GM18498 (cell line): ENCODE results near the gene SPNS3.

Experiments
- ATAC-seq: cut with Tn5 transposase; IDR thresholded peaks from one replicate; pipeline ENCODE4 v1.9.1; 2021; ENCODE audit warnings: mild to moderate bottlenecking, moderate library complexity; ENCODE audit not compliant: unreplicated experiment

Gene SPNS3, protein sequence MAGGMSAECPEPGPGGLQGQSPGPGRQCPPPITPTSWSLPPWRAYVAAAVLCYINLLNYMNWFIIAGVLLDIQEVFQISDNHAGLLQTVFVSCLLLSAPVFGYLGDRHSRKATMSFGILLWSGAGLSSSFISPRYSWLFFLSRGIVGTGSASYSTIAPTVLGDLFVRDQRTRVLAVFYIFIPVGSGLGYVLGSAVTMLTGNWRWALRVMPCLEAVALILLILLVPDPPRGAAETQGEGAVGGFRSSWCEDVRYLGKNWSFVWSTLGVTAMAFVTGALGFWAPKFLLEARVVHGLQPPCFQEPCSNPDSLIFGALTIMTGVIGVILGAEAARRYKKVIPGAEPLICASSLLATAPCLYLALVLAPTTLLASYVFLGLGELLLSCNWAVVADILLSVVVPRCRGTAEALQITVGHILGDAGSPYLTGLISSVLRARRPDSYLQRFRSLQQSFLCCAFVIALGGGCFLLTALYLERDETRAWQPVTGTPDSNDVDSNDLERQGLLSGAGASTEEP

GRCh38 chr17:4433515-4434031 lies at the start of gene SPNS3:
SPNS3 (plus strand) TSS chr17:4433940; CDS start chr17:4433968, 28 bp downstream.
- no peak for ATAC-seq

GRCh38 chr17:4386406-4386805 lies 47.3 kb upstream of the SPNS3 start:
- no peak for ATAC-seq

DNA sequence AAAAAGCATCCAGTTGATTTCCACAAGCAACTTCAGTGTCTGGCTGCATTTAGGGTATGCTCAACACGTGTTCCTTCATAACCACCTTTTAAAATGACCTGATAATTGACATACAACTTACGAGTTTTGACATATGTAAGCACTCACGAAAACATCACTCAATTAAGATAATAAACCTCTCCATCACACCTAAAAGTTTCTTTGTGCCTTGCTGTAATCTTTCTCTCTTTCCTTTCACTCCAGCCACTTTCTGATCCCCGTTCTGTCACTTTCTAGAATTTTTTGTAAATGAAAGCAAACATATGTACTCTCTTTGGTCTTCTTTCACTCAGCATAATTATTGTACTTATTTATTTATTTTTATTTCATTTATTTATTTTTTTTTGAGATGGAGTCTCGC lies 46.6 kb upstream of the SPNS3 start:
- ATAC-seq = no peak

DNA sequence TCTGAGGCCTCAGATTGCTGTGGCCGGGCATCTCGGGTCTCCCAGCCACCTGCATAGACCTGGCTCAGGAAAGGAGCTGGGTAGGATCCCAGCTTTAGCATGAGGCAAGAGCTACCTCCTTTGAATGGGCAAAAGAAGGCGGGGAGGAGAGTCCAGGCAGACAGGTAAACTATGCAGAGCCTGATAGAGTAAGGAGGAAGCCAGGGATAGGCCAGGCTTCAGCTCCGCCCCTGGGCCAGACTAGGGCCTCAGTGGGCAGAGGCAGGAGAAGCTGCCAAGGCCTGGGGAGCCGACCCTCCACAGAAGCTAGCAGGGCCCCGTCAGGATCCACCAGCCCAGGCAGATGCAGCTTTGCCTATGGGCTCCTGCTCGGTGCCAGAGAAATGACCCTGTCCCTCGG lies 44.7 kb upstream of the SPNS3 start:
- ATAC-seq = no peak

GRCh38 chr17:4393806-4394205 lies 39.9 kb upstream of the SPNS3 start:
- ATAC-seq = no peak

- ATAC-seq = no peak
These were observed 39.3 kb upstream of the SPNS3 start for GRCh38 chr17:4394208-4395110.

GRCh38 chr17:4395111-4395478 lies 38.6 kb upstream of the SPNS3 start:
- no peak for ATAC-seq

- no peak for ATAC-seq
These were observed 35.9 kb upstream of the SPNS3 start for GRCh38 chr17:4397840-4398239.

DNA sequence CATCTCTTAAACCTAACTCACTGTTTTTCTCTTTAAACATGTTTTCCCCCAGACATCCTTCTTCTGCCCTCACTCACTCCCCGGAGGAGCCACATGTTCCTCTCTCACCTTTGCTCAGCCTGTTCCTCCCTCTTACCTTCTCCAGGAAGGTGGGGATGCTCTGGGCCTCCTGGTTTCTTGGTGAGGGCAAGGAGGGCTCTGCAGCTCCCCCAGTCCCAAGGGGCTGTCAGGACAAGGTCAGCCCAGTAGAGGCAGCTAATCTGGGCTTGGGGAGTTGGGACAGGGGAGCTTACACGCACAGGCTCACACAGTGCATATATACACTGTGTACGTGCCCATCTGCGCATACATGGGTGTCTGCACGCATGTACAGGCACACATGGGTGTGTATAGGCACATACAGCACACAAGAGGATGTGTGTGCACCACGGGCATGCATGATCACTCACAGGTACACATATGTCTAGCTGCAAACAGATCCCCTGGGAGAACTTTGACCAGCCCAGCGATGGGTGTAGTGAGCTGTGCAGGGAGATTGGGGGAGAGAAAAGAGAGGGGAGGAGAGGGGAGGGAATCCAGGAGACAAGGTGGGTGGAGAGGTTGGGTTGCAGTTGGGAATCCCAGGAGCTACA lies 28.6 kb upstream of the SPNS3 start:
- no peak for ATAC-seq

DNA sequence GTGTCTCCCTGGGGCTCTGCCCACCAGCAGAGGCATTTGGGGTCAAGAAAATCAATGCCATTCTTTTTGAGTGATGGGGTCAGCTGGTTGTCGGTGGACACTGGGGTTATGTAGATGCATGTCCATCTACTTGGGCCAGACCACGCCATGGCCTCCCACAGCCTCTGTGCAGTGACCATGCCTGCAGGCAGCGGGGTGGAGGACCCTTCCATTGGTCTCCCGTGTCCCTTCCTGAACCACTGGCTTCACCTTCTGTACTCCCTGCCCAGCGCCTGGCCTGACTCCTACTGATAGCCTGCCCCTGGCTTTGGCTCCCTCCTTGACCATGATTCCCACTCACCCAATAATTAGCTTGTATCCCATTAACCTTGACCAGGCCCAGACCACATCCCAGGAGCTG lies 28.0 kb upstream of the SPNS3 start:
- no peak for ATAC-seq

DNA sequence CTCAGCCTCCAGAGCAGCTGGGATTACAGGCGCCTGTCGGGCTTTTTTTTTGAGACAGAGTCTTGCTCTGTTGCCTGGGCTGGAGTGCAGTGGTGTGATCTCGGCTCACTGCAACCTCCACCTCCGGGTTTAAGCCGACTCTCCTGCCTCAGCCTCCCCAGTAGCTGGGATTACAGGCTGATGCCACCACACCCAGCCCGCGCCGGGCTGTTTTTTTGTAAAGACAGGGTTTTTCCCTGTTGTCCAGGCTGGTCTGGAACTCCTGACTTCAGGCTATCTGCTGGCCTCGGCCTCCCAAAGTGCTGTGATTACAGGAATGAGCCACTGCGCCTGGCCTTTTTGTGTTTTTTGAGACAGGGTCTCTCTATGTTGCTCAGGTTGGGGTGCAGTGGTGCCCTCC lies 27.4 kb upstream of the SPNS3 start:
- ATAC-seq = no peak

- ATAC-seq = no peak
These were observed 26.5 kb upstream of the SPNS3 start for GRCh38 chr17:4407216-4407615.

DNA sequence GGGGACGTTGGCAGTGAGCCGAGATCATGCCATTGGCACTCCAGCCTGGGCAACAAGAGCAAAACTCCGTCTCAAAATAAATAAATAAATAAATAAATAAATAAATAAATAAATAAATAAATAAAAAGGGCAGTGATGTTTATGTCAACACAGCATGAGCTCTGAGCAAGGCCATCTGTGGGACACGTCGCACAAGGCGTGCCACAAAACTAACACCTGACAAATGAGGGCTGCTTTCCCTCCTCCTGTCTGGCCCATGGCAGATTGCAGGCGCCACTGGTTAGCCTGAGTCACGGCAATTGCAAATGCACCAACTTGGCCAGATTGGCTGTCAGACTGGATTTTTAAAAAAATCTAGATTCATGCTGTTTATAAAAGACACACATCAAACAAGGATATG lies 25.9 kb upstream of the SPNS3 start:
- no peak for ATAC-seq

DNA sequence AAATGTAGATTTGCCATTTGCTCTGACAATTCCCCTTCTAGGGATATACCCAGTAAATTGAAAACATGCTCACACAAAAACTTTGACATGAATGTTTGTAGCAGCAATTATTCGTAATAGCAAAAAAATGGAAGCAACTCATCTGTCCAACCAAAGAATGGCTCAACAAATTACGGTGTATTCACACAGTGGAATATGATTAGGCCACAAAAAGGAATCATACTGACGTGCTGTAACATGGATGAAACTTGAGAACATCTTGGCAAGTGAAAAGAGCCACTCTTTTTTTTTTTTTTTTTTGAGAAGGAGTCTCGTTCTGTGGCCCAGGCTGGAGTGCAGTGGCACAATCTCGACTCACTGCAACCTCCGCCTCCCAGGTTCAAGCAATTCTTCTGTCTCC lies 24.1 kb upstream of the SPNS3 start:
- no peak for ATAC-seq

GRCh38 chr17:4411201-4411600 lies 22.5 kb upstream of the SPNS3 start:
- no peak for ATAC-seq

DNA sequence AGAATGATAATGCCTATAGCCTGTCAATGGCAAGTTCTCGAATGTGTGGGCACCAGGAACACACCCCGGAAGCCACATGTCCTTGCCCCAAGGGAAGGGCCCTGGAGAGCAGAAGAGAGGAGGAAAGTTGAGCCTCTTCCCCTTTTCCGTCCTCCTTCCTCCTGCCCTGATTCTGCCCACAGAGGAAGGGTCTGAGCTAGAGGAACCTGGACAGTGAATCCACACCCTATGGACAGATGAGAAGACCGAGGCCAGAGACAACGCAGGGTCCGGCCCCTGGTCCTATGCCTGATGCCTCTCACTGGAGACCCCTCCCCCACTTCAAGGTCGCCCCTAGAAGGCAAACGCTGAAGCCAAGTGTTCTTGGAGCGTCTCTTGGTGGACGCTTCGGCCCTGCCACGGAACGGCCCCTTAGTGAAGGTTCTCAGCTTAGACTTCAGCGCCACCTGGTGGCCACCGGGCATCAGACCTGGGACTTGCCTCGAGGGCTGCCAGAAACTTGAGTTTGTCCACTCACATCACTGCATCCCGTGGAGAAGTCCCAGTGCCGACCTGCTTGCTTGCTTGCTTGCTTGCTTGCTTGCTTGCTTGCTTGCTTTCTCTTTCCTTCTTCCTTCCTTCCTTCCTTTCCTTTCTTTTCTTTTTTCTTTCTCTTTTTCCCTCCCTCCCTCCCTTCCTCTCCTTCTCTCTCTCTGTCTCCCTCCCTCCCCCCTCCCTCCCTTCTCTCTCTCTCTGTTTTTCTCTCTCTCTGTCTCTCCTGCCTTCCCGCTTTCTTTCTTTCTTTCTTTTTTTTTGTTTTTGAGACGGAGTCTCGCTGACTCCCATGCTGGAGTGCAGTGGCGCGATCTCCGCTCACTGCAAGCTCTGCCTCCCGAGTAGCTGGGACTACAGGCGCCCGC lies 20.6 kb upstream of the SPNS3 start:
- ATAC-seq = no peak

DNA sequence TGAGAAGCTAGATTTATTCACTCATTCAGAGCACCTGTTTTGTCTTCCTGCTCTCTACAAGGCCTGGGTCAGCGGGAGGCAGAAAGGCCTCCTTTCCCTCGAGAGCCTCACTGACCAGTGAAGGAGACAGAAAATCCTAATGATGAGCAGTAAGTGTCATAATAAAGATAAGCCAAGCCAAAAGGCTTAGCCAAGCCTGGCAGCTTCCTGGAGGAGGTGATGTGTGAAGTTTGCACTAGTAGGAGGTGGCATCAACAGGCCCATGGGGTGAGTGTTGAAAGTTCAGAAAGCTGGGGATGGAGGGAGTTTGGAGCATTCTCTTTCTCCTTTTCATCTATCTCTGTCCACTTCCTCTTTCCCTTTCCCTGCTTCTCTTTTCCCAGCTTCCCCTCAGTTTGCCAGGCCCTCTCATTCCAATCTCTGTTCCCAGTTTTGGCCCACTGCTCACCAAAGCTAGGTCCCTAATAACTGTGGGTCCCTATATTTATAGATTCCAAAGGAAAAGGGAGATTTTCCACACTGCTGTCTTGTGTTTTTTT lies 16.5 kb upstream of the SPNS3 start:
- no peak for ATAC-seq

DNA sequence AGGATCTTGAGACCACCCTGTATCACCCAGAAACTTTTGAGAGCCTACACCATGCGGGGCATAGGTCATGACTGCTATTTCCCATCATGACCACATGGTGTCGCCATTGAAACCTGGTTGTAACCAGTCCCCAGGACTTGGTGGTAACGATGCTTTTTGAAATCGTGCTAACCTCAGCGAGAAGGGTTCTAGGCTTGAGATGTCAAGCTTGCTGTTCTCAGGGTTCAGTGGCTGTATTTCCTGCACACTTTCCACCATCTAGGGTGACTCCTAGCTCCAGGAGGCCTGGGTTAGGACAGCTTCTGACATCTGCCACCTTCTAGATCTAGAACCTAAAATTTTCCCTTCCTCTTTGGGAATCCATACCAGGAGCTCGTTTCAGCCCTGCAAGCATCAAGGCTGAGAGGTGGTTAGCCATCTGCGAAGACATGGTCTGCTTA lies 13.0 kb upstream of the SPNS3 start:
- ATAC-seq = no peak

DNA sequence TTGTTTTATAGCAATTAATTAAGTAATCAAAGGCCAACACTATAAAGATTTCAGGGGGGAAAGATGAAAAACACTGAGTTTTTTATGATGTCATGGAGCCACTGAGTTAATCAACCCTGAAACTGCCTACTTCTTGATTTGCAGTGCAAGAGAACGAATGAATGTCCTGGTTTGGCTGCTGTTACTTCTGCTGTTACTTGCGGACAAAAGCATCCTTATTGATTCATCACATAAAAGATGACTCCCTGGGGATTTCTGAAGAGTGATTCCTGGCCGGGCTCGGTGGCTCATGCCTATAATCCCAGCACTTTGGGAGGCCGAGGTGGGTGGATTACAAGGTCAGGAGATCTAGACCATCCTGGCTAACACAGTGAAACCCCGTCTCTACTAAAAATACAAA lies 10.9 kb upstream of the SPNS3 start:
- ATAC-seq = no peak

DNA sequence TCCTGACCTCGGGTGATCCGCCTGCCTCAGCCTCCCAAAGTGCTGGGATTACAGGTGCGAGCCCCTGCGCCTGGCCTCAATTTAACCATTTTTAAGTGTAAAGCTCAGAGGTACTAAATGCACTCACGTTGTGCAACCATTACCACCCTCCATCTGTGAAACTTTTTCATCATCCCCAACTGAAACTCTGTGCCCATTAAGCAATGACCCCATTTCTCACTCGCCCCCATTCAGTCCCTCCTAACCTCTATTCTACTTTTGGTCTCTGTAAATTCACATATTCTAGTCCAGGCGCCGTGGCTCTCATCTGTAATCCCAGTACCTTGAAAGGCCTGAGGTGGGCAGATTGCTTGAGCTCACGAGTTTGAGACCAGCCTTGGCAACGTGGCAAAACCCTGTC lies 8.3 kb upstream of the SPNS3 start:
- no peak for ATAC-seq
